ENCODE results near the gene MPPED2.

MPPED2 gene

DNA sequence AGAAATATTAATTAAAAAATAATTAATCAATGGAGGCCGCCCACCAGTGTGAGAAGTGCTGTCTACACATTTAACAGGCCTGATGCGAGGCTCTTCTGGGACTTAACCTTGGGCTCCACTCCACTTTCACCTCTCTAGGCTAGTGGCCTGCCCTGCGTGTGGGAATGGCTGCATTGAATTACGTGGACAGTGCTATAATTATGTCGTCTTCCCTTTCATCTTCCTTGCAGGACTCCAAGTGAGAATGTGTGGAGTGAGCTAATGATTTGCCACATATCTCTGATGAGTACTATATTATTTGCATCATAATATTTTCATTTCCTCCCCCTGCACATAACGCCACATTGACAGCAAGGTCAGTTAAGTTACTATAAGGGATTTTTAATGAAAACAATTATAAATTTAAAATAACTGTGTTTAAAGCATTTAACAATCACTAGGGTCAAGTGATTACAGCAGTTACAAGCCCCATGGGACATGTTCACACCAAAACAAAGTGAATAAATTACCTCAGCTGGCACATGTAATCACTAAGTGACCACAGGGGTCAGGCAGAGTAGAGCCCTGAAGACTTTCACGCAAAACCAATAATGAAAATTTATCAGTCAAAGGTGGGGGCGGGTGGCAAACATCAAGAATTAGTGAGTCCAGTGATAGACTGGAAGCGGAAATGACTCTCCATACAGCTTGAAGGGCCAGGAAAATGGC, 63.5 kb downstream of the MPPED2 start:
- no peak for DNase-seq

DNA sequence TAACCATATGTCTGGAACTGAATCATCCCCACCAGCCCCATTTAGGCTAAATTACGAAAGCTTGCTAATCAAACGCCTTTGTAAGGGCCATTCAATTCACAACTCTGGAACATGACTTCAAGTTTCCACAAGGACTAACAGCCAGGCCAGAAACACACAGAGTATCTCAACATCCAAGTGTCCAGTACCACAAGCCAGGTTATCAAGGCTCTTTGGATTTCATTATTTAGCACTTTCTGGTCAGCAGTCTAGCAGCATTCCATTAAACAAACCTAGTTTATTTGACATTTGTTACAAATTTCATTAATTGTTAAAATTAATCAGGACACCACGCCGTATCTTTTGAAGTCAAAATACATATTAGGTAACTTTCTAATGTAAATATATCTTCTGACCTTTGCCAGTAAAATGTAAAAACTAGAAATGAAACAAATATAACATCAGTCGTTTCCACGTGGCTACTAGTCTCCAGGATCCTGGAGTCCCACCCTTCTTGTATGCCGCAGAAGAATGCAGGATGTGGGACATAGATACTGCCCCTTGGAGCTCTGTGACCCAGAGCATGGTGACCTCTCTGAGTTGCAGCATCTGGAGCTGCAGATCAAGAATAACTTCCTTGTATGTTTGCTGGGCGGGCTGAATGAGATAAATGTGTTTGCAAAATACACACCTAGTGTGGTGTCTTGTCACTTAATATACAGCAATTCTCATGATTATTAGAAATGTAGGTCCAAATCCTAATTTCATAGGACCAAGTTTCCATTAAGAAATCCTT, 64.7 kb downstream of the MPPED2 start:
- DNase-seq = no peak

DNA sequence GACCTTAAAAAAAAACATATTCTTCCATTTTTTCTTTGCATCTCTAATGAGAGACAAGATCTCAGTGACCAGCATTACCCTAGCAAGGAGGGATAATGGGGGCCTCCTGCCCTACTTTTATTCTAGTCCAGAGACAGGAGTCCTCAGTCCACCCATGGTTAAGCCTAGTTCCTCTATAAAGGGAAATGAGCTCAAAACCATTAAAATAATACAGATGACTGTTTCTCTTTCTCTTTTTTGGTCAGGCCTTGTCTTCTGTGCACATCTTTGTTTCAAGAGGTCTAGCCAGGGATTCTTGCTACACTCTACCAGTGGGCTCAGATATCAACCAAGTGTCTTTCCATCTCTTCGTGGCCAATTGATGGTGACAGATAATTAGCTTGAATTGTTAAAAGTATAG, 73.1 kb downstream of the MPPED2 start:
- DNase-seq = no peak

DNA sequence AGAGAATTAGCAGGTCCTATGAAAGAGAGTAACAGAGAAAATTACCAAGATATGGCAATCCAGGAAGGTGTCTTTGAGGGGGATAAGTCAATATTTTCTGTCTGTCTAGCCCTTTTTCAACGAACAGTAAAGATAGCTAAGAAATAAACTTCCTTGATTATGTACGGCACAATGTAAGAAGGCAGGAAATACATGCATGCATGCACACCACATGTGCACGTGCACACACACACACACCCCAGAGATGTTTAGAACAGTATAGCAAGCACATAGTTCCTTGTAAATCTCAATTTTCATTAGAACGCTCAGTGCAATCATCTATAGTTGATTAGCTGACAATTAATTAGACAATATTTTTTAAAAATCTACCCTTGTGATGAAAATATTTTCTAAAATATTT, 74.7 kb downstream of the MPPED2 start:
- DNase-seq = no peak

DNA sequence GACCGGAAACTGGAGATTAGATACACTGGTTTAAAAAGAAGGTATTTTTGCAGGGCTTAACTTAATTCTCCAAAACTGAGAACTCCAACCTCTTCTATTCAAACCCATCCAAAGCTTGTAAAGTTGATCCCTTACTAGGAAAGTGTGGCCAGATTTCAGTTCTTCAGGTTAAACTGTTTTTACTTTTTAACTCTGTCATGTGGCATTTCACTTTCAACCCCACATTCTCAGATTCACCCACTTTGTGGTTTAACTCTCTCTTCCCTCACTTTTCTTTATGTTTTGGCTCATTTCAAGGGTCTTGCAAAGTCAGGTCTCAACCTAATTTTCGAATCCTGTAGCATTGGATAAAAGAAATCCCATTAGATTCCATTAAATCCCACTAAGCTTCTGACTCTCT, 75.4 kb downstream of the MPPED2 start:
- DNase-seq = no peak

DNA sequence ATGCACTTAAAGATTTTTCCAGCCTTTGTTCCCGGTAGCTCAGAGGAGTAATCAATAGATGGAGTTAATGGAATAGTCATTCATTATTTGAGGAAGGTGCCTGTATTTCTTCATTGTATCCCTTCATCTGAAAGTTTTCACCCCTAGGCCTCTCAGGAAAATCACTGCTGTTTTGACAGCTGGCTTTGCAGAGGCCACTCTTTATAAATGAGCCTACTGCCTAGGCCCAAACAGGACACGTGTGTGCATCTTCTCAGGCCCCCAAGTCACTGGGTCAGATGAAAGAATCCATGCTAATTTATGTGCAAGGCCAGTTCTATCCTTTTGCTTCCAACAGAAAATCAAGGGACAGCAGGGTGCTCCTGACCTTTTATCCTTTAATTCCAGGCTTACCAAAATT, 76.8 kb downstream of the MPPED2 start:
- DNase-seq = no peak

DNA sequence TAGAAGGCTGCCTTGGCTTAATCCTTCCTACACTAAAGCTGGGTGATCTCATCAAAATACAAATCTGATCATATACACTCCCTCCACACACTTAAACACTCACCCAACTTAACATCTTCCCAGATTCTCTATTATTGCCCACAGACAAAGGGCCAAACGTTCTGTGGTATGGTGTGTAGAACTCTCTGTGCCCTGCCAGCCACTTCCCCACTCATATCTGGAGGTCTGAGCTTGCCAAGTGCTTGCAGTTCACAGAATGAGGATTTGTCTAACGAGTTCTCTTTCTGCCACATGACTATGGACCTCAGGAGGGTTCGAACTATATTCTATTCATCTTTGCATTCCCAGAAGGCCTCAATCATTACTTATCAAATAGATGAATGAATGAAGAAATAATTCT, 77.6 kb downstream of the MPPED2 start:
- no peak for DNase-seq

DNA sequence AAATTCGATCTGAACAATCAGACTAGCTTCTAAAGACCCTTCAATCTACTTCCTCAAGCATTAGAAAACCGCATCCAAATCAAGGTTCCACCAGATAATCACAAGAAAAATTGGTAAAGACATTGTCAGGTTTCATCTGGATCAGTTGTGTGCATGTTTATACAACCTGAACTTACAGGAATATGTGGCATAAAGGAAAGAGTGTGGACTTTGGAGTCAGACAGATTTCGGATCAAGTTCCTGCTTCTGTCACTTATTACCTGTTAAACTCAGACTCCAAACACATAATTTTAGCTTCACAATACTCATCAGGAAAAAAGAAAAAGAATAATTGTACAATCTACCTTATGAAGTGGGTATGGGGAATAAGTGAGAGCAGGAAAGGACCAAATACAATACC, 80.5 kb downstream of the MPPED2 start:
- DNase-seq = no peak

DNA sequence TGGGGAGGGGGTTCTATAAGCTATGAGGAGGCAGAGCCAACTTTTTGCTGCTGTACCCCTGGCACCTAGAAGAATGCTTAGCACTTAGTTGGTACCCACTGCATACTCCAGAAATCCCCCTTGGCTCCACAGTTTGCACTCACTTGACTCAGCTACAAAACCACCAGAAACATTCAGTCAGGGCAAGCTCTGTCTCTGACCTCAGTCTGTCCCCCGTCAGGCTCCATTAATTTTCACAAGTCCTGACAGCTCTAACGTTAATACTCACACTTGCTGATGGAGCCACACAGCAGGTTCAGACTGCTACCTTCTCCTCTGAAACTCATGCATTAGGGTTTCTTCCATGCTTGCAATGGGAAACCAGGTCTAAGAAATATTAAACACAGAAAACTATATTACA, 81.7 kb downstream of the MPPED2 start:
- no peak for DNase-seq

DNA sequence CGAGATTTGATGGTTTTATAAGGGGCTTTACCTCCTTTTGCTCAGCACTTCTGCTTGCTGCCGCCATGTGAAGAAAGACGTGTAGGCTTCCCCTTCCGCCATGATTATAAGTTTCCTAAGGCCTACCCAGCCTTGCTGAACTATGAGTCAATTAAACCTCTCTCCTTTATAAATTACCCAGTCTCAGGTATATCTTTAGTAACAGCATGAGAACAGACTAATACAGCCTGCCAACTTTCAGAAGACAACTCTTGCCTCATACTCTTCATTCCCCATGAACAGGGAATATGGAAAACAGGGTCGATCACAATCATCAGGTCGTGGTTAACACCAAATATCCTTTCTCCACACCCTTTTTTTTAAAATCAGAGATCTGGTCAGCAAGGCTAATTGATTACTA, 83.0 kb downstream of the MPPED2 start:
- no peak for DNase-seq

DNA sequence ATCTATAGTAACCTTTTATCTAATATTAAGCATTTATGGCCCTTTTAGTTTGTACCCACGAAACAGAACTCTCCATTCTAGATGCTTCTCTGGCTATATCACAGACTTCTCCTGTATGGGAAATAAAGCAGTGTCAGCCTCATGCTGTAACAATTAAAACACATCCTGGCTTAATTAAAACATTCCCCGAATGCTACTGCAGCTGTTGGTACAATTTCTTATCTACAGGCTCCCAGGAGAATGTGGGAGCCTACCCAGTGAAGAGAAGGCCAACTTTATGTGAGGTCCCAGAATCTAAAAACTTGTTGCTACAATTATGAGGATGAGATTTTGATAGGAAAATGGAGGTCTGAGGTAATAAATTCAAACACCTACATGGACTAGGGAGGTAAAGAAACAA, 83.8 kb downstream of the MPPED2 start:
- no peak for DNase-seq

DNA sequence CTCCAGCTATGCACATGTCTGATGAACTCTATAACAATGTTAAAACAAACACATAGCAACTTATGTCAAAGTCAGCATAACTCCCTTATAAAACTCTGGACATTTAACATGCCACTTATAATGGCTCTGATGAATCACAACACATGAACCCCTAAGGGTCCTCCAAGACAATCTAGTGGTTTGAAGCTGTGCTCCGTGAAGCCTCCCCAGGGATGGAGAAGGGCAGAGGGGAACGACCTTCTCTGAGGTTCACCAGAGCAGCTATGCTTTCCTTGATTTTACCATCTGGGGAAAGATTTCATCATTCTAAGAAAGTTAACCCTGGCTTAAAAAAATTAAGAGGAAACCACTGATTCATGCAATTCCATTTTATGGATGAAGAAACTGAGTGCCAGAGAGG, 84.4 kb downstream of the MPPED2 start:
- DNase-seq = no peak

DNA sequence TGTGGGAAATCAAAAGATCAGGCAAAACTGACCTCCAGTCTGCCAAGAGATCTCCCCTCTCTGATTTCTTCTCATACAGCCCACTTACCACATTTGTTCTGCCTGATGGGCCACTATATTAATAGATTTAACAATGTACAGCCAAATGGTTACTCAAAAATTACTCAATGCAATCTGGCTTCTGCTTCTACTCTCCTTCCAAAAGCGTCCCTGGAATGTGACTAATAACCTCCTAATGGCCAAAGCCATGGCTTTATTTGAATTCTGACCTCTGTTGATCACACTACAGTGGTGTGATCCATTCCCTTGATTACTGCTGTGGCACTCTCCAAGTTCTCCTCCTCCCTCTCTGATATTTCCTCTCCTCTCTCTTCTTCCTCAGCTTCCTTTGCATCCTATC, 86.2 kb downstream of the MPPED2 start:
- no peak for DNase-seq

DNA sequence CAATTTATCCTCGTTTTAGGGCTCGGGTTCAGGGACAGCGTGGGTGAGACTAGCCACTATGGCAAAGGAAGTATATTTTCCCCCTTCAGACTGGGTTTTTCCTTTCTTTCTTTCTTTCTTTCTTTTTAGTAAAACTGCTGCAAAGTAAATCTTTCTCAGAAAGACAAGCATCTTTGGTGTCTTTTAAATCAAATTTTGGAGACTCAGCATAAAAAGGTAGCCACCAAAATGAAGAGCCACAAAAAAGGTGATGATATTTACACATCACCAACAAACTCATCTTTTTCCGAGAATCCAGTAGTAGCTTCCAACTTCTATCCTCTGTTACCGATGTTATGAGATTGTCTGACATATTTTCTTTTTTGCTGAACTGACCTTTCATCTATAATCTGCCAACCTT, 88.6 kb downstream of the MPPED2 start:
- no peak for DNase-seq

DNA sequence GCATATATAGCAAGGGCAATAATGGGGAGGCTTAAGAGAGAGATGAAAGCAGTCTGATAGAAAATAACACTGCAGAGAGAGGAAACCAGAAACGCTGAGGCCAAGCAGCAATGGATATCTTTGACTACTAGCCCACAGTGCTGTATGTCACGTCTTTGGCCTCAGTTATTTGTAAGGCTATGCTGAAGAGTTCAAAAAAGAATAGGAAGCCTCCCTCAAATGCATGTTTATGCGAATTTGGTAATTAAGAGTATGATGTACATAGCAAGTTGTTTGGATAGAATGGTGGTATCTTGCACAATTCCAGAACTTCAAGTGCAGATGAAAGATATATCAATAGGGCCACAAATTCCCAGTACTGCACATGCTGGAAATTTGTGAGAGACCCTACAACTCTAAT, 89.2 kb downstream of the MPPED2 start:
- no peak for DNase-seq

DNA sequence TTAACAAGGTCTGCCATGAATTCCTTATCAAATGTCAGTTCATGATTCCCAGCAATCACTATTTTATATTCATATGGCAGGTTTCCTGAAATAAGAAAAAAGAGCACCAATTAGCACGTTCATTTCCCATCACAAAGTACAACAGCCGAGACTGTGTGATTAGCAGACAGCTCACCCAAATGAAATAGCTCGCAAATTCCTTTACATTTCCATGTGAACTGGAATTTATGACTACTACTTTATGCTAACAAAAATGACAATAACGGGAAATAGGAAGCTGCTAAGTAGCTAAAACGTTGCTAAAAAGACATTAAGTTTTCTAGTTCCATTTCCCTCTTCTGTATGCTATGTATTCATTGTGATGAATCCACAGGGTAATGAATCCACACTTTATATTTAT, 90.7 kb downstream of the MPPED2 start:
- no peak for DNase-seq

DNA sequence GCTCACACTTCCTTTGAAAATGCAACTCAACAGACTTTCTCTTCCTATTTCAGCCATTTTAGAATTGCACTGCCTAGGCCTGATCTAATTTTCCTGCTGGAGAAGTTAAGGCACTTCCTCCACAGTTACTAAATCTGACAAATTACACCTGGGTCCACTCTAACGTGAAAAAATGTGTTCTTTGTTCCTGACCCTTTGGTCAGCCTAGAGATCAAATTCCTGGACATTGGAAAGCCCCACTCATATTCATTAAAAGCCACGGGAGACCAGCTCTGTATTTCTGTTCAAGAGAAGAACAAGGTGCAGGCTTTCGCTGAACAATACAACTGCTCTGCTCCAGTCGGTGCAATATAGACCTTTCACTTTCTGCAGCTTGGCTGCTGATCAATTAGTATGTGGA, 96.6 kb downstream of the MPPED2 start:
- no peak for DNase-seq

DNA sequence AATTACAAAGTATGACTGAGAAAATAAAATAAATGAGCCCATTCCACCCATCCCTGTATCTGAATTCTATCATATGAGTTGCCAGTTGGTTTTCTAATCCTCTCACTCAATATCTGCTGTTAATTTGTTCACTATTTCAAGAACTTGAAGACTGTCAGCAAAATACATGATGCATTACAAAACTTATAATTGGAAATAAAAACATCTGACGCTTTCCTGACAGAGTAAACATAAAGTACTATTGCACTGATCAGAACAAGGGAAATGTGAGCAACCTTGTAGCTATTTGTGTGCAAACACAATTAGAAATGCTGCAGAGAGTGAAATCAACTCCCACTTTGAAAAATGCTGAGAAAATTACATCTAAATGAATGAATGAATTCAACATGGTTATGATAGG, 97.1 kb downstream of the MPPED2 start:
- no peak for DNase-seq

DNA sequence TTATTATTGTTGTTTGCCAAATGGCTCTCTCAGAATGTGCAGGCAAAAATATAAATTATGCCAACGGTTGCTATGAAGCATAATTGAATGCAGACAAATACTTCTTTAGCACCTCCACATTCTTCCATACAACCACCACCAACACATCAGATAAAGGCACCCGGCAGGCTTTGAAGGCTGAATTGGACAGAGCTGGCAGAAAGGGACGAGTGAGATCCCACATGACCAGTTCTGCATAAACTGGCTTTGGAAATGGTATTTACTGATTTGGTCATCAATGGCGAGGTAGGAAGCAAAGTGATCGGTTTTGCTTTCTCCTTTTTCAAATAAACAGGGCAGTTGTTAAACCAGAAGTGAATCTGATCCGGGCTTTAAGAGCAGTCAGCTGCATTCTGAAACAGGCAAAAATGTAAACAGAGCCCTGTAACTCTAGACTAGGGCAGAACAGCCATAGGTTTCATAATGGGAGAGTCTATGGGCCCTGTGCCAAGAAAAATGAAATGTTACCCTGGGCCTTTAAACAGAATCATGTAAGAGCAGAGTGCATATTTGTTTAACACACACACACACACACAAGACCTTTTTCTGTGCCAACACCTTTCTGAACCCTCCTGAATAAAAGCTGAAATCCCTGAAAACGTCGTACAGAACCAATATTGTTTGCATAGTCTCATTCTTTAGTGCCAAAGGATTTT, 97.7 kb downstream of the MPPED2 start:
- no peak for DNase-seq

DNA sequence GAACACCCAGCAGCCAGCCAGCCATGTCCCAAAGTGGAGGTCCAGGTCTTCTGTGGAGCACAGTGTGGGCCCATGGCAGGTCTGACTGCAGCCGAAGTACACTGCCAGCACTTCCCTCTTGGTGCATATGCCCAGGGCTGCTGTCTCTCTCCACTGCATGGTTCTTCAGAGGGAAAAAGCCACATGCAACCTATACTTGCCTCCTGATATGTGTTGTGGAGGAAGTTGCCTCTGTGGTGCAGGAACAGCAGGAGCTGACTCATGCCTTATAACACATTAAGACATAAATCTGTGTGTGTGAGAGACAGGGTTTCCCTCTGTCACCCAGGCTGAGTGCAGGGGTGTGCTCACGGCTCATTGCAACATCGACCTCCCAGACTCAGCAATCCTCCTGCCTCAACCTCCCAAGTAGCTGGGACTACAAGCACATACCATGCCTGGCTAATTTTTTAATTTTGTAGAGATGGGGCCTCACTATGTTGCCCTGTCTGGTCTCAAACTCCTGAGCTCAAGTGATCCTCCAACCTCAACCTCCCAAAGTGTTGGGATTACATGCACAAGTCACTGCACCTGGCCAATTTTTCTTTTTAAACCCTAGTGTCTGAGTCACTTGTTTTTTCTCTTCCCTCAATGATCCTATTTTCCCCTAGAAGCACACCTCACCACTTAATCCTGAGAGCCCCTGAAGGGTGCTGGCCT, 98.8 kb downstream of the MPPED2 start:
- DNase-seq = no peak

DNA sequence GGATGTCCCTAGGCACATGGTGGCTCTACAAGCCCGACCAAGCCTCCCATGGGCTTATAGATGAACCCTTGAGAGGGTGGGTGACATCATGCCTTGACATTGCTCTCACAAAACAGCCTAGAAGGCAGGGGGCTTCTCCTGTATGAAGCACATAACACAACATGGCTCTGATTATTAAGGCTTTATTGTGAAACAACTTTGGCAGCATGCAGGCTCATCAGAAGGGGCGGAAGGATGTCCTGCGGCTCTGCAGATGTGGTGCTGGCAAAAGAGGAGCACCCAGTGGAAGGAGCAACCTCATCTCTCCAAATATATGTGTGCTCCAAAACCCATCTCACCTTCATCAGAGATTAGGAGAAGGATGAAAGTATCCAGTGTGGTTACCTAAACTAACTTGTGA, 100.4 kb downstream of the MPPED2 start:
- DNase-seq = no peak

DNA sequence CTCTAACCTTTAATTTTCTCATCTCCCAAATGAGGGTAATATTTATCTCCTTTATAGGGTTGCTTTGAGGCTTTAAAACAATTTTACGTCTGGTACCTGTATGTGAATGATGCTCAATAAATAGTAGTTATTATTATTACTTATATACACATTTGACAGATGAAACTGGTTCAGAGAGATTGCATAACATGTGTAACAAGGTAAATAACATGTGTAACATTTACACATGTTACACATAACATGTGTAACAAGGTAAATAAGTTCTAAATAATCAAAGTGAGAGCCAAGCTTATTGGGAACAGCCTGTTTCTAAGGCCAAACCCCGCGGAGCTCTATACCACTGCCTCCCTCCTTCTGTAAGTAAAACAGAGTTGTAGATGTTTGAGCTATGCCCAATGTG, 100.9 kb downstream of the MPPED2 start:
- no peak for DNase-seq

DNA sequence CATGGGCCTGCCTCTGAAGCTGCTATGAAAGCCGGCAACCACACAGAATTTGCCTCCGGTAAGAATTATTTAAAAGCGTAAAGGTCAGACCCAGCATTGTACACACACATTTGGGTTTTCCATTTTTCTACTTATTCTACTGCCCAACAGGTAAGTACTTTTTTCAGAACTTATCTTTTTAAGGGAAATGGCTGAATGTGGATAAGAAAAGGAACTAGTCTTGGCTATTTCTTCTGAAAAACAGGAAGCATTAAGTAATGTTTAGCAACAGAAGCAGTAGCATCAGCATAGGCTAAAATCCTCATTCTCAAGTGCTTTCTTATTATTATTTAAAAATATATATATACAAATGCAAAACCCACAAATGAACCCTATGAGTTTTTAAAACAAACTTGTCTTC, 103.1 kb downstream of the MPPED2 start:
- DNase-seq = no peak

DNA sequence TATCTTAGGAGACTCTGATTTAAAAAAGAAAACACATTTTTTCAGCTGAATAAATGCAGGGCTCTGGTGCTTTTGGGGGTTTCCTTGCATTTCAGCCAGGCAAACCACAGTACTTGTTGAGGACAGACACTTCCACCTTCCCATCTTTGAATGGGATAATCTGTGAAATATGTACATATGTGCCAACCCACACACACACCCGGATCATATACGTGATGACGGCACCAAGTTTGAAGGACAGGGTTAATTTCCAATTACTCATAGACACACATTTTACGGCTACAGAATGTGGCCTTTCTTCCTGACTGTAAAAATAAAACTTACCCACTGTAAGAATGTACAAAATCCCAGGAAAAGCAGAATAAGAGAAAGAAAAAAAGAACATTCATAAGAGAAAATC, 104.4 kb downstream of the MPPED2 start:
- no peak for DNase-seq
